Loucy (cell line): Measurements from ENCODE around the gene OSBPL2.

ENCODE experiments used
- H2AFZ ChIP-seq: fragments of 200-600 bp; sonication (generic); 2 replicates; pipeline ENCODE4 v1.6.0; 2016; ENCODE audit warnings: antibody characterized with exemption, mild to moderate bottlenecking, low read length, moderate library complexity
- H3F3A ChIP-seq: fragments of 200-600 bp; 2 replicates; pipeline ENCODE4 v1.6.0; 2016; ENCODE audit warnings: antibody characterized with exemption, low read depth, mild to moderate bottlenecking
- H3K27me3 ChIP-seq: fragments of 200-600 bp; sonication (generic); 2 replicates; pipeline ENCODE4 v1.6.1; 2014; ENCODE audit warnings: low read length, mild to moderate bottlenecking; ENCODE audit not compliant: insufficient read depth, poor library complexity, severe bottlenecking
- H3K36me3 ChIP-seq: fragments of 200-600 bp; sonication (generic); 2 replicates; pipeline ENCODE4 v1.6.1; 2016; ENCODE audit warnings: low read length; ENCODE audit not compliant: insufficient read depth
- H3K4me1 ChIP-seq: fragments of 200-600 bp; sonication (generic); 2 replicates; pipeline ENCODE4 v1.5.1; 2014; ENCODE audit warnings: low read length, mild to moderate bottlenecking; ENCODE audit not compliant: insufficient read depth, poor library complexity, severe bottlenecking
- H3K4me2 ChIP-seq: fragments of 200-600 bp; sonication (generic); 2 replicates; pipeline ENCODE4 v1.6.0; 2014; ENCODE audit warnings: antibody characterized with exemption, low read length, low read depth, mild to moderate bottlenecking; ENCODE audit not compliant: poor library complexity, severe bottlenecking
- H3K4me3 ChIP-seq: fragments of 200-600 bp; sonication (generic); 2 replicates; pipeline ENCODE4 v1.5.1; 2014; ENCODE audit warnings: low read length, mild to moderate bottlenecking, mixed read lengths; ENCODE audit not compliant: poor library complexity, severe bottlenecking
- H3K79me2 ChIP-seq: fragments of 200-600 bp; sonication (generic); 2 replicates; pipeline ENCODE4 v1.6.1; 2014; ENCODE audit warnings: low read length; ENCODE audit not compliant: insufficient read depth
- H3K9ac ChIP-seq: fragments of 200-600 bp; sonication (generic); 2 replicates; pipeline ENCODE4 v1.6.0; 2014; ENCODE audit warnings: mild to moderate bottlenecking, low read depth, low read length, moderate library complexity; ENCODE audit not compliant: poor library complexity, severe bottlenecking
- H3K9me2 ChIP-seq: fragments of 200-600 bp; sonication (generic); replicated peaks from 2 replicates; pipeline ENCODE4 v1.6.1; 2016; ENCODE audit warnings: low read depth, low read length, mixed read lengths
- H3K9me3 ChIP-seq: fragments of 200-600 bp; sonication (generic); 2 replicates; pipeline ENCODE4 v1.6.1; 2014; ENCODE audit warnings: mild to moderate bottlenecking, antibody characterized with exemption, low read length, low read depth; ENCODE audit not compliant: insufficient read depth
- H4K20me1 ChIP-seq: fragments of 200-600 bp; sonication (generic); 2 replicates; pipeline ENCODE4 v1.6.0; 2014; ENCODE audit warnings: antibody characterized with exemption, low read length, mild to moderate bottlenecking; ENCODE audit not compliant: insufficient read depth, poor library complexity, severe bottlenecking
- CTCF ChIP-seq: fragments of 200-600 bp; sonication (generic); conservative IDR thresholded peaks from 2 replicates; pipeline ENCODE4 v1.5.1; 2014; ENCODE audit warnings: mild to moderate bottlenecking, antibody characterized with exemption, low read length
- EZH2phosphoT487 ChIP-seq: fragments of 200-600 bp; IDR thresholded peaks from 2 replicates; pipeline ENCODE4 v1.6.1; 2018; ENCODE audit warnings: antibody characterized with exemption, mild to moderate bottlenecking, moderate library complexity, borderline replicate concordance

OSBPL2 gene

GRCh38 chr20:62262064-62262463, 23.7 kb downstream of the OSBPL2 start:
- H3K27me3 ChIP-seq = no peaks in the 10 kb centered on the region
- no peaks in the 10 kb centered on the region for H3K9me2 ChIP-seq
- H2AFZ ChIP-seq = no peak overlapping the region
- no peaks in the 10 kb centered on the region for H3F3A ChIP-seq
- H3K4me1 ChIP-seq = no peaks in the 10 kb centered on the region
- H3K4me3 ChIP-seq = no peak overlapping the region
- TF ChIP-seq CTCF = no peak
- TF ChIP-seq EZH2phosphoT487 = no peak
- no peaks in the 10 kb centered on the region for H3K9me3 ChIP-seq
- peaks cover 6% of the 10 kb centered on the region for H4K20me1 ChIP-seq
- H3K4me2 ChIP-seq = no peak overlapping the region
- no peak overlapping the region for H3K9ac ChIP-seq
- peaks cover 86% of the 10 kb centered on the region for H3K36me3 ChIP-seq
- H3K79me2 ChIP-seq = peaks cover 24% of the 10 kb centered on the region; the same call in 1 of the 2 replicates

- H3K36me3 ChIP-seq = peaks cover 83% of the 10 kb centered on the region
- TF ChIP-seq EZH2phosphoT487 (no peak), CTCF (no peak)
- H3K4me1 ChIP-seq = no peaks in the 10 kb centered on the region
- no peaks in the 10 kb centered on the region for H3K9me3 ChIP-seq
- H3K9me2 ChIP-seq = no peaks in the 10 kb centered on the region
- no peak overlapping the region for H3K4me2 ChIP-seq
- H3F3A ChIP-seq = no peaks in the 10 kb centered on the region
- no peak overlapping the region for H2AFZ ChIP-seq
- H4K20me1 ChIP-seq = peaks cover 6% of the 10 kb centered on the region
- H3K27me3 ChIP-seq = no peaks in the 10 kb centered on the region
- no peak overlapping the region for H3K9ac ChIP-seq
- peaks cover 12% of the 10 kb centered on the region; the same call in 1 of the 2 replicates for H3K79me2 ChIP-seq
- H3K4me3 ChIP-seq = no peak overlapping the region
Measured at GRCh38 chr20:62263396-62263795, 25.1 kb downstream of the OSBPL2 start.

- Histone ChIP-seq H3K9me2 (no peaks in the 10 kb centered on the region), H3K9me3 (no peaks in the 10 kb centered on the region), H3K27me3 (no peaks in the 10 kb centered on the region), H3F3A (no peaks in the 10 kb centered on the region), H3K4me3 (no peak overlapping the region), H4K20me1 (no peaks in the 10 kb centered on the region), H3K9ac (no peak overlapping the region), H2AFZ (no peak overlapping the region), H3K36me3 (peaks cover 81% of the 10 kb centered on the region), H3K79me2 (no peaks in the 10 kb centered on the region), H3K4me2 (no peak overlapping the region), H3K4me1 (no peaks in the 10 kb centered on the region)
- TF ChIP-seq EZH2phosphoT487 (no peak), CTCF (no peak)
Measured at GRCh38 chr20:62265365-62265764, 27.0 kb downstream of the OSBPL2 start.
